ENCODE measurements around the gene ITGA6. TPM values are rescaled to one million over a fixed set of nuclear protein-coding genes. Genes with fewer than 3 reads are reported as not detected.
A peak's percentile ranks its signal among the peaks of the same experiment; 100 is the strongest.

The ITGA6 gene
- total RNA-seq: 10 to 100 TPM; 14.6 to 15.0 TPM

DNA sequence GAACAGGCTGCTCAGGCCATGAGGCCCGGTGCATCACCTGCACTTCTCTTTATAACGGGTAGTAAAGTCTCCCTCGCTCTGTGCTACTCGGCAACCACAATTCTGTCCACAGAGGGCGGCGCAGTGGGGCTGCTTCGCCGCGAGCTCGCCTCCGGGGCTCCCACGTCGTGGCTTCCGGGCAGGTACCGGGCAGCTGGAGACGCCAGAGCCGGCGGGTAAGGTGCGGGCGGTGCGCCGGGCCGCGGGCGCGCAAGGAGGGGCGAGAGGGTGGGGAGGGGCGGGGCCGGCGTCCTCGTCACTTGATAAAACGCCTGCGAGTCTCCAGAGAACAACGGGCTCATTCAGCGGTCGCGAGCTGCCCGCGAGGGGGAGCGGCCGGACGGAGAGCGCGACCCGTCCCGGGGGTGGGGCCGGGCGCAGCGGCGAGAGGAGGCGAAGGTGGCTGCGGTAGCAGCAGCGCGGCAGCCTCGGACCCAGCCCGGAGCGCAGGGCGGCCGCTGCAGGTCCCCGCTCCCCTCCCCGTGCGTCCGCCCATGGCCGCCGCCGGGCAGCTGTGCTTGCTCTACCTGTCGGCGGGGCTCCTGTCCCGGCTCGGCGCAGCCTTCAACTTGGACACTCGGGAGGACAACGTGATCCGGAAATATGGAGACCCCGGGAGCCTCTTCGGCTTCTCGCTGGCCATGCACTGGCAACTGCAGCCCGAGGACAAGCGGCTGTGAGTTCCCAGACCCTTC is at the start of gene ITGA6:
Gene ITGA6 (plus strand): TSS at position 331 of the 734 bp plus-strand sequence.
- peaks cover 53% of the 10 kb centered on the region for H3K27me3 Mint-ChIP-seq (ENCODE audit: low read depth)

DNA sequence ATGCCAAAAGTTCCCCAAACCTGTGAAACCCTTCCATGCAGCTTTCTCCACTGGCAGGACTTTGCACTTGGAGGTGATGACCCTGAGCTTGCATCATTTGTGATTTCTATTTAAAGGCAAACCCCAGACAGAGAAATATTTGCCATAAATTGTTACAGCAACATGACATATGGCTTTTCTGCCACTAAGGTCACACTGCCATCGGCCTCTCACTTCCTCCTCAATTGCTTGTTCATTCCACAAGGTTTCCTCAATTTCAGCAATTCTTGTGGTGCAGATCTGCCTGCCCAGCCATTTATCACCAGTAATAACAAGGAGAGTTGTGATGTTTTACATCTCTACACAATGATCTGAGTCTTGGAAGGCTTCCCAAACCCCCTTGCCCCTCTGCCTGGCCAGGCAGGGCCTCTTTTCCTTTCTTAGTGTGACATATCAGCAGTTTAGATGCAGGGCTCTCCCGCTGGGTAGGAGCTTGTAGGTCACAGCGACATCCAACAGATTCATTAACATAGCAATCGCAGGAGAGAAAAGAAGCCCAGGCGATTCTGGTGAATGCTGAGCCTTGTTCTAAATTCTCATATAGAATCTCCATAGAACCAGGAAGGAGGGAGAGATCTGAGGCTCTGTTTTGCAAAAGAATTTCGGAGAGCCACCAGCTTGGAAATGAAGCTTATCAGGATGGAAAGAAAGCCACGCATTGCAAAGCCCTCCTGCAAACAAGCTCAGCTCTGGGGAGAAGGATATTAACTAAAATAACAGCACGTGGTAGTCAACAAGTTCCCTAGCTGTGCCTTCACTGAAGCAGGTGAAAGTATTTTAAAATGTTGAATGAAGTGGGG is 46.7 kb upstream of the ITGA6 start:
- H3K9me3 Mint-ChIP-seq (ENCODE audit: insufficient read depth): peaks cover 3% of the 10 kb centered on the region

More for the DNA sequence above, at the start of gene ITGA6:
- POLR2A ChIA-PET: no interaction called here
- Mint-ChIP-seq H3K9me3 (ENCODE audit: insufficient read depth) (no peaks in the 10 kb centered on the region), H3K27ac (peak within 1 kb of the TSS; percentile 53), H3K36me3 (ENCODE audit: low read depth) (no peaks in the 10 kb centered on the region), H3K4me3 (peak within 1 kb of the TSS; percentile 78), H3K4me1 (ENCODE audit: low read depth) (peaks cover 30% of the 10 kb centered on the region)
- ATAC-seq (peak; percentile 78), DNase-seq (peak; percentile 79)
- CTCF ChIA-PET: interaction anchor here (0.9 to 20.5 kb wide), 7 partner anchors 10 to 295 kb away, joined by 3 to 457 read pairs (median 3); no protein-coding TSS in a partner anchor

DNA sequence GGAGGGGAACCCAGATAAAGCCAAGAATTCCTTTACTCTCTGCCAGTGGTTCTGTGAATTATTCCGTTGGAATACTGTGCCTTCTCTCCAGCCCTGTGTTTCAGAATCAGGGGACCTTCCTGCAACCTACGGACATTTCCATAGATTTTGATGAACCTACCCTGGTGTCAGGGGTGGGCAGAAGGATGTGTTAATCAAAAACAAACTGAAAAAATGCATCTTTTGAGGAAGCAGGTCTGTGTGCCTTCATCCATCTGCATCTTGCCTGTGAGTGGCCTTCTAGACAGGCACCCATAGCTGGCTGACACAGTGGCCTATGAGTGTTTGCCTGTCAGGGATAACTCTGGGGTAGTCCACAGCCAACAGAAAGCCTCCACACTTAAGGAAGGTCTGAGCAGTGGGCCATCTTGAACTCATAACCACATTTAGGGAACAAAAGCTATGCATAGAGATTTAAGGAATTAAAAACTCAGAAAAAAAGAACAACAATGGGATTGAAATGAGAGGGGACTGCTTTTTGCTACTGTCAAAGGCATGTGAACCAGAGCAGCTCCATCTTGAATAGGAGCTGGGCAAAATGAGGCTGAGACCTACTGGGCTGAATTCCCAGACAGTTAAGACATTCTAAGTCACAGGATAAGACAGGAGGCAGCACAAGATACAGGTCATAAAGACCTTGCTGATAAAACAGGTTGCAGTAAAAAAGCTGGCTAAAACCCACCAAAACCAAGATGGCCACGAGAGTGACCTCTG is 45.9 kb upstream of the ITGA6 start:
- DNase-seq (no peak), ATAC-seq (no peak)
- H3K27ac Mint-ChIP-seq: no peak overlapping the region
- peaks cover 3% of the 10 kb centered on the region for H3K9me3 Mint-ChIP-seq (ENCODE audit: insufficient read depth)
- H3K4me3 Mint-ChIP-seq: no peak overlapping the region
- no peaks in the 10 kb centered on the region for H3K27me3 Mint-ChIP-seq (ENCODE audit: low read depth)
- peaks cover 3% of the 10 kb centered on the region for H3K36me3 Mint-ChIP-seq (ENCODE audit: low read depth)
- POLR2A ChIA-PET: no interaction called here
- H3K4me1 Mint-ChIP-seq (ENCODE audit: low read depth): no peaks in the 10 kb centered on the region
- CTCF ChIA-PET: no interaction called here

More for the DNA sequence above, 46.7 kb upstream of the ITGA6 start:
- no peak for DNase-seq
- no peaks in the 10 kb centered on the region for H3K4me1 Mint-ChIP-seq (ENCODE audit: low read depth)
- H3K36me3 Mint-ChIP-seq (ENCODE audit: low read depth): peaks cover 3% of the 10 kb centered on the region
- CTCF ChIA-PET: no interaction called here
- no peak overlapping the region for H3K4me3 Mint-ChIP-seq
- POLR2A ChIA-PET: no interaction called here
- H3K27me3 Mint-ChIP-seq (ENCODE audit: low read depth): no peaks in the 10 kb centered on the region
- no peak overlapping the region for H3K27ac Mint-ChIP-seq
- ATAC-seq: no peak

DNA sequence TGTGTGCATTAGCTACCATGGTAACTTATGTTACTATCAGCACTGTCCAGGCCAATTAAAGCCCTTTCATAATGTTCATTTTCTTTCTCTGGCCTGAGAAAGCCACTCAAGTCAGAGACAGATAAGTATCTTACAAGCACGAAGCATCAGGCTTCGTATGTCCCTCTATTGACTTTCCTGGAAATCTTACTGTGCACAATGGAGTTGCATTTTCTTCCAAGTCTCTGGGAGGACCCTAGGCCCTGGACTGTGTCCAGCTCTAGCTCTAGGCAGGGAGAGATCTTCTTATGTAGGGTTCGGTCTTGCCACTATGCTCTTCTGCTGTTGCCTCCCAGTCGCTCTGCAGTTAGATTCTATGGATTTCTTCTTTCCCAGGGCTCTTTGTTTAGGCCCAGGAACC is 40.0 kb upstream of the ITGA6 start:
- DNase-seq (no peak), ATAC-seq (no peak)
- Mint-ChIP-seq H3K36me3 (ENCODE audit: low read depth) (no peaks in the 10 kb centered on the region), H3K27me3 (ENCODE audit: low read depth) (peaks cover 3% of the 10 kb centered on the region), H3K4me1 (ENCODE audit: low read depth) (no peaks in the 10 kb centered on the region), H3K4me3 (no peak overlapping the region), H3K27ac (no peak overlapping the region), H3K9me3 (ENCODE audit: insufficient read depth) (no peaks in the 10 kb centered on the region)
- ChIA-PET POLR2A (no interaction called here), CTCF (no interaction called here)

DNA sequence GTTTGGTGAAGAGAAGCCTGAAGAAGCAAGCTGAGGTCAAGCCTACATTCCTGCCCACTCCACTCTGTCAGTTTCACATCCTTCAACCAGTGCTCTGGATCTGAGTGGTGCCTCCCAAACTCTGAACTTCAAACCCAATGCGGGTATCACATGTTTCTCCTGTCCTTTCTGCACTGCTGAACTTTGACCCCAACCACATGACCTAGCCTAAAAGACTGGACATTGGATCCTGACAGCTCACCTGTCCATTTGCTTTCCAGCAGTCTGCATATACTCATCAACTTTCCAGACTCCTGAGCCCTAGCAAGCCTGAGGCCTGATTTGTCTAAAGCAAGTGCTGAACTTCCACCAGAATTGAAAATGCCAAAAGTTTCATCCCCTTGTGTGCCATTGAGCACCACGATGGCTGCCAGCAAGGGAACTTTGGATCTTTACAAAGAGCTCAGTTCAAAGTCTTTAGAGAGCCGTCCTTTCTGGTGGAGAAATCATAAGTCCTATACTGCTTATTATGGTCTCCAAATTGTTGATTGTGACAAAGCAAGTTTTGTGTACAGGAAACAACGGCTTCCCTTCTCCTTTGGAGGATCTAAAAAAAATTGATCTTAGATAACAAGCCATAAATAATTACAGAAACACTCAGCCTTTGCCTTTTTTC is 37.6 kb upstream of the ITGA6 start:
- no peak for DNase-seq
- no peaks in the 10 kb centered on the region for H3K4me1 Mint-ChIP-seq (ENCODE audit: low read depth)
- ChIA-PET CTCF (interaction anchor here (1.0 kb wide), 1 partner anchor 25 kb away, joined by 3 read pairs; no protein-coding TSS in a partner anchor), POLR2A (no interaction called here)
- H3K36me3 Mint-ChIP-seq (ENCODE audit: low read depth): no peaks in the 10 kb centered on the region
- no peak for ATAC-seq
- H3K27me3 Mint-ChIP-seq (ENCODE audit: low read depth): peaks cover 3% of the 10 kb centered on the region
- no peaks in the 10 kb centered on the region for H3K9me3 Mint-ChIP-seq (ENCODE audit: insufficient read depth)
- no peak overlapping the region for H3K27ac Mint-ChIP-seq
- no peak overlapping the region for H3K4me3 Mint-ChIP-seq

DNA sequence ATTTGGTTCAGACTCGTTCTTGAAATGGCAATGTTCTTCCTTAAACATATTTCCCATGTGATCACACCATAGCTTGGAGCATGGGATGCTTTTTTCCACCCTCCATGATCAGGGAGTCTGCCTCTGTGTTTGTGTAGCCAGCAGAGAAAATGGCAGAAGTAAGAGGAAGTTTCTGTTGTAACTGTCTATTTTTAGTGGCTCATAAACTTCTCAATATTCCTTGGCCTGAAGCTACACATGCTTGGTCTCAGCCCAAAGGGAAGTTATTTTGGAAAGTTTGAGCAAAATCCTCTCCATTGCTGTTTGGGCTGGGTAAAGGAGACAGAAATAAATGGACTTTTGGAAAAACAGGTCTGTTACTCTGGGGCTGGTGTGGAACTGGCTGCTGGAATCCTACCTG is 33.4 kb upstream of the ITGA6 start:
- ATAC-seq: no peak
- CTCF ChIA-PET: no interaction called here

DNA sequence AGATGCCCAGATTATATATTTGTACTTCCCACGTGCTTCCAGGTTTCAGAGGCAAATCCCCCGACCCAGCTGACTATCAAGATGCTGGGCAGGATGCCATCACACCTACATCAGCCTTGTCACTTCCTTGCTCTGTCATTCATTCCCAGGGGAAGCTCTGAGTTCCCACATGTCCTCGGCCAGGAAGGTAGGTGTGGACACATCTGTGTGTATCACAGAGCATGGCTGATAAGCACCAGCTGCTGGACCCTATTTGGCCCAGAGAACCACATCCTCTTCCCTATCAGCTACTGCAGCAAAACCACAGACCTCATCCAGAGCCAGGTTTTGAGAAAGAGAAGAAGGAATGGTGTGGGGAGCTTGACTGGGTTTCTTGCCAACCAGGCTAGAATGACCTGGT is 31.9 kb upstream of the ITGA6 start:
- ChIA-PET POLR2A (no interaction called here), CTCF (no interaction called here)
- ATAC-seq (no peak), DNase-seq (no peak)
- H3K9me3 Mint-ChIP-seq (ENCODE audit: insufficient read depth): no peaks in the 10 kb centered on the region
- peaks cover 14% of the 10 kb centered on the region for H3K27me3 Mint-ChIP-seq (ENCODE audit: low read depth)
- no peak overlapping the region for H3K4me3 Mint-ChIP-seq
- no peak overlapping the region for H3K27ac Mint-ChIP-seq
- no peaks in the 10 kb centered on the region for H3K36me3 Mint-ChIP-seq (ENCODE audit: low read depth)
- peaks cover 7% of the 10 kb centered on the region for H3K4me1 Mint-ChIP-seq (ENCODE audit: low read depth)

More for the DNA sequence above, 33.4 kb upstream of the ITGA6 start:
- POLR2A ChIA-PET: no interaction called here
- Mint-ChIP-seq H3K36me3 (ENCODE audit: low read depth) (no peaks in the 10 kb centered on the region), H3K9me3 (ENCODE audit: insufficient read depth) (no peaks in the 10 kb centered on the region), H3K4me1 (ENCODE audit: low read depth) (peaks cover 7% of the 10 kb centered on the region), H3K27me3 (ENCODE audit: low read depth) (peaks cover 14% of the 10 kb centered on the region), H3K27ac (no peak overlapping the region), H3K4me3 (no peak overlapping the region)
- DNase-seq: no peak

DNA sequence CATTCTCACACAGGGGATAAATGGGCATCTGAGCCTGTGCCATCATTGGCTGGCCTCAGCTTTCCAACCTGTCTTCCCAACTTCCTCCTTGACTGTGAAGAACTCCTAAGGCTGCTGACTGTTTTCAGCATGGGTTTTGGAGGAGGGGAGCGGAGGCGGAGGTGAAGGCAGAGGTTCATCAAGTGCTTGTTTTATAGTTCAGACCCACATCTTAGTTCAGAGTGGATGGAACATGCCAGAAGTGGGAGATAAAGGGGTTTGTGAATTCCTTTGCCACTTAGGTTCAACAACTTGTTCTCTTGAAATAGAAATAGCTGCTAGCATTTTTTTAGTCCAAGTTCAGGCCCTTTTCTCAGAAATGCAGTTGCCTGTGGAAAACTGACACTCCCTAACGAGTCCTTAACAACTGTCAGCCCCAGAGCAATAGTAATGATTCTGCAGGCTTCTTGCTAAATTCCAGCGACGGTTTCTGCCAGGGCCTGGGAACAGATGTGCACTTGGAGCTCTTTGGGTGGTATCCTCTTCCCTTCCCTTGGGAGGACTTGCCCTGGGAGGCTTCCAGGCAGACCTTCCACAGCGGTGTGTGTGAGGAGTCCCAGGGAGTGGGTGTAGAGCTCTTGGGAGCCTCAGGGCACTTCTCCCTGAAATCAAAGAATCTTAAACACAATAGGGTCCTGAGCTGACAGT is 30.1 kb upstream of the ITGA6 start:
- peaks cover 14% of the 10 kb centered on the region for H3K27me3 Mint-ChIP-seq (ENCODE audit: low read depth)
- CTCF ChIA-PET: interaction anchor here (1.5 kb wide), 1 partner anchor 65 kb away, joined by 4 read pairs; no protein-coding TSS in a partner anchor
- peaks cover 7% of the 10 kb centered on the region for H3K4me1 Mint-ChIP-seq (ENCODE audit: low read depth)
- POLR2A ChIA-PET: no interaction called here
- ATAC-seq (no peak), DNase-seq (no peak)
- H3K4me3 Mint-ChIP-seq: no peak overlapping the region
- H3K9me3 Mint-ChIP-seq (ENCODE audit: insufficient read depth): no peaks in the 10 kb centered on the region
- no peak overlapping the region for H3K27ac Mint-ChIP-seq
- no peaks in the 10 kb centered on the region for H3K36me3 Mint-ChIP-seq (ENCODE audit: low read depth)

DNA sequence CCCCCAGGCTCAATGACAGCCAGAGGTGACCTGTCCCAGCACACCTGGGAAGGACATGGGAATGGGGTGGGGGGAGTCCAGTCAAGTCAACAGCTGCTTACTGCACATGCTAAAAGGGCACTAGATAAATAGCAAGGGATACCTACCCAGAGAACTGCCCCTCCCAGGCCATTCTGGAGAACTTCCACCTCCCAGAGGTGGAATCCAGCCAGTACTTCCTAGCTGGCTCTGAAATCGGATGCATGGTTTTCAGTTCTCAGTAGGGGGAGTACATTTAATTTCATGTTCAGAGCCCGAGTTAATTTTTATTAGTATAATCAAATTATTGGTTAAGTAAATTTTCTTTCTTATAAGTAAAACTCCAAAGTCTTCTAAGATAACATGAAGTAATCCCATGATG is 28.9 kb upstream of the ITGA6 start:
- no peak for DNase-seq
- POLR2A ChIA-PET: no interaction called here

DNA sequence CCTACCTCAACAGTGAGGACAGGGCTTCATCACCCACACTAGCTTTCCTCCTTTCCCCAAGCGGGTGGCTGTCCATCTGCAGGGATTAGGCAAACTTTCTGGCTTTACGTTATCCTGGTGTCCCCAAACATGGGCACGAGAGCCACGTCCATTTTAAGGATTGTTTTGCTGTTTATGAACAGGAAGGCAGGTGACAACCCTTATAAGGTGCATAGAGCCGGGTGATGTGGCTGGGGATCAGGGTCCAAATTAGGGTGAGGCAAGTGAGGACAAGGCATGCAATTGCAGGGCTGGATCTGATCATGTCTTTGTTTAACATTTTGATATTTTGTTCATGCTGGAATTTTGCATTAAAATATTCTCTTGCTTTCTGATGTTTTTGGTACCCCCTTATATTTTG is 27.6 kb upstream of the ITGA6 start:
- no peak overlapping the region for H3K27ac Mint-ChIP-seq
- CTCF ChIA-PET: no interaction called here
- POLR2A ChIA-PET: no interaction called here
- H3K27me3 Mint-ChIP-seq (ENCODE audit: low read depth): peaks cover 17% of the 10 kb centered on the region
- H3K4me3 Mint-ChIP-seq: no peak overlapping the region
- no peaks in the 10 kb centered on the region for H3K9me3 Mint-ChIP-seq (ENCODE audit: insufficient read depth)
- DNase-seq (no peak), ATAC-seq (no peak)
- H3K36me3 Mint-ChIP-seq (ENCODE audit: low read depth): no peaks in the 10 kb centered on the region
- peaks cover 7% of the 10 kb centered on the region for H3K4me1 Mint-ChIP-seq (ENCODE audit: low read depth)

More for the DNA sequence above, 28.9 kb upstream of the ITGA6 start:
- no peak overlapping the region for H3K27ac Mint-ChIP-seq
- H3K27me3 Mint-ChIP-seq (ENCODE audit: low read depth): peaks cover 14% of the 10 kb centered on the region
- no peaks in the 10 kb centered on the region for H3K9me3 Mint-ChIP-seq (ENCODE audit: insufficient read depth)
- peaks cover 7% of the 10 kb centered on the region for H3K4me1 Mint-ChIP-seq (ENCODE audit: low read depth)
- CTCF ChIA-PET: interaction anchor here (0.9 kb wide), 1 partner anchor 311 kb away, joined by 3 read pairs; no protein-coding TSS in a partner anchor
- no peaks in the 10 kb centered on the region for H3K36me3 Mint-ChIP-seq (ENCODE audit: low read depth)
- no peak for ATAC-seq
- no peak overlapping the region for H3K4me3 Mint-ChIP-seq

DNA sequence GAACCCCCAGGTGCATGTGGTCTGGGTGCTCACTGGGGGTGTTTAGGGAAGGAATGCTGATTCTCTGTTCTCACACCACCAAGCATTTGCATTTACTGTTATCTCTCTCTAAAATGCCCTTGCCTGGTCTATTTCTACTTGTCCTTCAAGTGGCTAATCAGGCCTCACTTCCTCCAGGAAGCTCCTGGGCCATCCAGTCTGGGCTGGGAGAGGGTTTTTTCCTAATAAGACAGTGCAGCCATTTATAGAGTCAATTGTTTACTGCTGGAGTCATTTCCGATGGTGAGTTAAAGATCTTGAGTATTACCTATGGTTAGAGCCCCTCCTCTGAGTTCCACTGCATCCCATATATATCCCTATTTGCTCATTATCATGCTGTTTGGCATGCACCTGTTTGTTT is 25.2 kb upstream of the ITGA6 start:
- H3K27ac Mint-ChIP-seq: no peak overlapping the region
- DNase-seq (no peak), ATAC-seq (no peak)
- ChIA-PET POLR2A (no interaction called here), CTCF (no interaction called here)
- no peaks in the 10 kb centered on the region for H3K9me3 Mint-ChIP-seq (ENCODE audit: insufficient read depth)
- H3K27me3 Mint-ChIP-seq (ENCODE audit: low read depth): peaks cover 14% of the 10 kb centered on the region
- no peaks in the 10 kb centered on the region for H3K36me3 Mint-ChIP-seq (ENCODE audit: low read depth)
- no peak overlapping the region for H3K4me3 Mint-ChIP-seq
- H3K4me1 Mint-ChIP-seq (ENCODE audit: low read depth): no peaks in the 10 kb centered on the region
